Glutamatergic neuron (in vitro differentiated cells): ENCODE measurements around the gene CLTCL1. TPM values are rescaled to one million over a fixed set of nuclear protein-coding genes. Genes with fewer than 3 reads are reported as not detected.

Experiments
- DNase-seq: peaks from one replicate; pipeline ENCODE4 v3.0.0; 2022
- H3K27ac Mint-ChIP-seq: one replicate; pipeline ENCODE4 v1.8.0; 2020; ENCODE audit warnings: mild to moderate bottlenecking, mixed read lengths, inconsistent platforms; ENCODE audit not compliant: unreplicated experiment
- H3K27me3 Mint-ChIP-seq: one replicate; pipeline ENCODE4 v1.8.0; 2020; ENCODE audit warnings: mild to moderate bottlenecking, moderate library complexity, mixed read lengths, inconsistent platforms; ENCODE audit not compliant: unreplicated experiment
- H3K36me3 Mint-ChIP-seq: one replicate; pipeline ENCODE4 v1.8.0; 2020; ENCODE audit warnings: mild to moderate bottlenecking, mixed read lengths, inconsistent platforms; ENCODE audit not compliant: unreplicated experiment
- H3K4me1 Mint-ChIP-seq: one replicate; pipeline ENCODE4 v1.8.0; 2020; ENCODE audit warnings: mild to moderate bottlenecking, low read depth, mixed read lengths, inconsistent platforms; ENCODE audit not compliant: unreplicated experiment
- H3K4me3 Mint-ChIP-seq: one replicate; pipeline ENCODE4 v1.8.0; 2020; ENCODE audit warnings: mild to moderate bottlenecking, mixed read lengths, inconsistent platforms; ENCODE audit not compliant: unreplicated experiment
- H3K9me3 Mint-ChIP-seq: one replicate; pipeline ENCODE4 v1.8.0; 2020; ENCODE audit warnings: mild to moderate bottlenecking, moderate library complexity, mixed read lengths, inconsistent platforms; ENCODE audit not compliant: unreplicated experiment
- total RNA-seq: library from RNA; stranded (reverse); fragmentation: NEBNext Ultra II Directional; extraction: Animal tissue kit (Norgen Biotek cat#: 25700); gene quantifications from one replicate; pipeline ENCODE4 v1.2.1, GENCODE V29; 2021; ENCODE audit not compliant: unreplicated experiment
- TF ChIP-seq, protein P1 (sequence below): fragments of 200-600 bp; sonication (generic); IDR thresholded peaks from one replicate; pipeline ENCODE4 v1.5.0; 2021; ENCODE audit not compliant: partially characterized antibody, unreplicated experiment

Gene CLTCL1
- total RNA-seq, 1 donor from 2014 or later, result 11.8 TPM

DNA sequence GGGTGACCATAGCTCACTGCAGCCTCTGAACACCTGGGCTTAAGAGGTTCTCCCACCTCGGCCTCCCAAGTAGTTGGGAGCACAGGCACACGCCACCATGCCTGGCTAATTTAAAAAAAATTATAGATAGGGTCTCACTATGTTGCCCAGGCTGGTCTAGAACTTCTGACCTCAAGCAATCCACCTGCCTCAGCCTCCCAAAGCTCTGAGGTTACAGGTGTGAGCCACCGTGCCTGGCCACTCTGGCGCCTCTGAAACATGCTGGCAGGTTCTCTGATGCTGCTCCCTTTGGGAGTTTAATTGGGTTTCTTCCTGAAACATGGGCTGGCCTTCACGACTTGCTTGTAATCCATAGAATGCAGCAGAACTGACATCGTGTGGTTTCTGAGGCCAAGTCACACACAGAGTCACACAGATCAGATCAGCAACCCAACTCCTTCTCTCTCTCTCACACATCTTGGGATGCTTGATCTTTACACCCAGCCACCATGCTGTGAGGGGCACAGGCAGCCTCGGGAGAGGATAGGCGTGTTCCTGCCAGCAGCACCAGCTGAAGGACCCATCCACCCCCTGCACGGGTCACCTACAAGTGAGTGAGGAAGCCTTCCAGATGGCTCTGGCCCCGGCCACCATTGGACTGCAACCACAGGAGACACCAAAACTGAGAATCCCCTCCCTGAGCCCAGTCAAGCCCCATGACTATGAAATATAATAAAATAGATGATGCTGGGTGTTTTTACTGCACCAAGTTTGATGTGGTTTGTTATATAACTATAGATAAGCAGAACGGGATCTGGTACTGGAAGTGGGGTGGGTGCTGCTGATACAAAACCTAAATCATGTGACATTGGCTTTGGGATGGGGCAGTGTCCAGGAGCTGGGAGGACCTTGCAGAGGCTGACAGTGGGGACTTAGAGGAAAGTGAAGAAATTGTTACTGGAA lies 138.3 kb downstream of the CLTCL1 start:
- H3K27ac Mint-ChIP-seq, result no peak overlapping the region
- H3K4me3 Mint-ChIP-seq, result no peak overlapping the region
- TF ChIP-seq, protein P1, sequence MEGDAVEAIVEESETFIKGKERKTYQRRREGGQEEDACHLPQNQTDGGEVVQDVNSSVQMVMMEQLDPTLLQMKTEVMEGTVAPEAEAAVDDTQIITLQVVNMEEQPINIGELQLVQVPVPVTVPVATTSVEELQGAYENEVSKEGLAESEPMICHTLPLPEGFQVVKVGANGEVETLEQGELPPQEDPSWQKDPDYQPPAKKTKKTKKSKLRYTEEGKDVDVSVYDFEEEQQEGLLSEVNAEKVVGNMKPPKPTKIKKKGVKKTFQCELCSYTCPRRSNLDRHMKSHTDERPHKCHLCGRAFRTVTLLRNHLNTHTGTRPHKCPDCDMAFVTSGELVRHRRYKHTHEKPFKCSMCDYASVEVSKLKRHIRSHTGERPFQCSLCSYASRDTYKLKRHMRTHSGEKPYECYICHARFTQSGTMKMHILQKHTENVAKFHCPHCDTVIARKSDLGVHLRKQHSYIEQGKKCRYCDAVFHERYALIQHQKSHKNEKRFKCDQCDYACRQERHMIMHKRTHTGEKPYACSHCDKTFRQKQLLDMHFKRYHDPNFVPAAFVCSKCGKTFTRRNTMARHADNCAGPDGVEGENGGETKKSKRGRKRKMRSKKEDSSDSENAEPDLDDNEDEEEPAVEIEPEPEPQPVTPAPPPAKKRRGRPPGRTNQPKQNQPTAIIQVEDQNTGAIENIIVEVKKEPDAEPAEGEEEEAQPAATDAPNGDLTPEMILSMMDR, result no peak
- peaks cover 17% of the 10 kb centered on the region for H3K27me3 Mint-ChIP-seq
- no peaks in the 10 kb centered on the region for H3K4me1 Mint-ChIP-seq
- peaks cover 11% of the 10 kb centered on the region for H3K36me3 Mint-ChIP-seq
- no peak for DNase-seq
- peaks cover 6% of the 10 kb centered on the region for H3K9me3 Mint-ChIP-seq

DNA sequence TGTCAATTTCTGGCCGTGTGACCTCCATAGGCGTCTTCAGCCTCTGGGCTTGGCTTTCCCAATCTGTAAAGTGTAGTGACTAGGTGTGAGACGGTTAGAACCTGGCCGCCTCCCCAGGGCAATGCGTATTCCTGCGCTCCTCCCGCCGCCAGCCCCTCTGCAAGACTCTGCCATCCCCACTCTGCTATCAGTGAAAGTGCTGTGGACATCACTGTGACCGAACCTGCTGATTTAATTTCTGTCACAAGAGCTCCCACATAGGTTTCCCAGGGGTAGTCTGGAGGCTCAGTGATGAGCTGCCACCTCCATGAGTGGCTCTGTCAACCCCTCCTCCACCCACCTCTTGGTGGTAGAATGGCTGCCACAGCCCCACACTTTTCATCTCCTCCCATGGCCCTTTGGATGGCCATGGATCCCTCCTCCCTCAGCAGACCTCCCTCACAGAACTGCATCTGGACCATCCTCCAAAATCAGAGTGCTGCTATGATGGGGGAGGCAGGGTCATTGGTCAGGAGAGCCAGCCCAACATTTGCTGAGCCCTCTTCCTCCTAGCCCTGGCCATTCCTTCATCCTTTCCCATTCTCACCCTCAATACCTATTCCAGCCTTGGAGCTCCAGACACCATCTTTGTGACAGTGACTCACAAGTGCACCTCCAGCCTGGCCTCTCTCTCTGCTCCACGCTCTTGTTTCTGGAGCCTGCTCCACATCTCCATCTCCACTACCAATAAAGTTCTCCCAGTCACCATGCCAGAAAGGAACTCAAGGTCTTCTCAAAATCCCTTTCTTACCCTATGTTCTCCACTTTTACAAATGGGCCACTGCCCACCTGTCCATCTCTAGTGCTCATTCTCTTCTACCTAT lies 140.0 kb downstream of the CLTCL1 start:
- Mint-ChIP-seq H3K36me3 (peaks cover 11% of the 10 kb centered on the region), H3K27ac (no peak overlapping the region), H3K27me3 (peaks cover 20% of the 10 kb centered on the region), H3K4me3 (no peak overlapping the region), H3K4me1 (peaks cover 4% of the 10 kb centered on the region), H3K9me3 (peaks cover 8% of the 10 kb centered on the region)
- TF ChIP-seq, protein P1, result no peak
- no peak for DNase-seq

DNA sequence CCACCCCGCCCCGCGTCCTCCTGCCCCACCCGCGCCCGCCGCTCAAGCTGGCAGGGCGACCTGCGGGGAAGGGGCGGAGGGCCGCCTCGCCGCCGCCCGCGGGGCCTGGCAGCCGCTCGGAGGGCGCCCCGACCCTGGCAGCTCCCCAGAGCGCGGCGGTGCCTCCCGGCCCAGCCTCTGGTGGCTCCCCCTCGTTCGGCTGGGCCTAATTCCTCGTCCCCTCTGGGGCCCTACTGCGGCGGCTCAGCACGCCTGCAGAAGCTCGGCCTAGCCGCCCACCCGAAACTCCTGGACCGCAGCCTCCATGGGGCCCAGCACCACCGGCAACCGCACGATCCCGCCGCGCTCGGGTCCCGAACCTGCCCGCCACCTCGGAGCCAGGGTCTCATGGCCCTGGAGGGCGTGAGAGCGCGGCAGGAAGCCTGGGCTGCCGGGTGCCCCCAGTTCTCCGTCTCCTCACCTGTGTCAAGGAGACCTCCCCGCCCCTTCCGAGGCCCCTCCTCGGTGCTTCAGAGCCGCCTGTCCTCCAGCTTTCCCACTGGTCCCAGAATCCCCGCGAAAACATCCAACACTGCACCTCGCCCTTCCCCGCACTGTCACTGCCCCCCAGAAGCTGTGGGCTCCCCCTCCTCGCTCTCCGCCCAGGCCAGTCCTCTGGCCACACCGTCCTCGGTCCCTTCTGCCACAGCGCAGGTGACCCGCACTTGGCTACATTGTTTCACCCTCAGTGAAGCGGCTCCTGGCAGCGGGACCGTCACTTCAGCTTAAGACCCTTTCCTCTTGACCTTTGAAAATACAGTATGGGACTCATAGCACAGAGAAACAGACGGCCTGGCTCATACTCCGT lies 140.8 kb downstream of the CLTCL1 start:
- peaks cover 11% of the 10 kb centered on the region for H3K9me3 Mint-ChIP-seq
- no peak for DNase-seq
- H3K4me1 Mint-ChIP-seq, result peaks cover 4% of the 10 kb centered on the region
- H3K4me3 Mint-ChIP-seq, result no peak overlapping the region
- peaks cover 22% of the 10 kb centered on the region for H3K27me3 Mint-ChIP-seq
- H3K27ac Mint-ChIP-seq, result no peak overlapping the region
- TF ChIP-seq, protein P1, result no peak
- H3K36me3 Mint-ChIP-seq, result peaks cover 16% of the 10 kb centered on the region

DNA sequence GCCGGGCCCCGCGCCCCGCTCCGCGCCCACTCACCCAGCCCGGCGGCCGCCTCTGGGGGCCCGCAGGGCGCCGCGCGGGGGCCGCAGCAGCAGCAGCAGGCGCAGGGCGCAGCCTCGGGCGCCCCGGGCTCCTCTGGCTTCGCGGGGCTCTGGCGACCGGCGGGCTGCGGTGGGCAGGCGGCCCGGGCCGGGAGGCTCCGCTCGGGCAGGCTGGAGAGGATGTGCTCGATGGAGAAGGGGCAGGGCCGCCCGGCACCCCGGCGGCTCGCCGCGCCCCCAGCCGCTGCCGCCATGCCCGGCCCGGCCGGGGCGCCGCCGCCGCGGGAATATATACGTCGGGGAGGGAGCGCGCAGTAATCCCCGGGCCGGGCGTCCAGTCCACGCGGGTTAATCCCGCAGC lies 141.5 kb downstream of the CLTCL1 start, which contains the start of gene GSC2:
Gene GSC2, minus strand, starts transcription at position 302 of the 400 bp plus-strand sequence. Its CDS starts 9 bp downstream, at position 293.
- TF ChIP-seq, protein P1, result no peak
- peaks cover 11% of the 10 kb centered on the region for H3K9me3 Mint-ChIP-seq
- peaks cover 16% of the 10 kb centered on the region for H3K36me3 Mint-ChIP-seq
- peaks cover 22% of the 10 kb centered on the region for H3K27me3 Mint-ChIP-seq
- DNase-seq, result no peak
- H3K4me1 Mint-ChIP-seq, result peaks cover 4% of the 10 kb centered on the region
- no peak within 1 kb of the TSS for H3K27ac Mint-ChIP-seq
- no peak within 1 kb of the TSS for H3K4me3 Mint-ChIP-seq
